Adrenal gland (tissue), 12 donors: ENCODE results near the gene SLC13A3. TPM values are rescaled to one million over a fixed set of nuclear protein-coding genes. Genes with fewer than 3 reads are reported as not detected.

ENCODE experiments used
- DNase-seq, 7 donors: peaks; one replicate each; pipeline ENCODE4 v3.0.0-alpha.2; 2019 to 2020
- H3K27ac ChIP-seq, 5 donors: fragments of 200-600 bp; sonication (generic) in 4 of 5; 1 replicate in 3 of 5; 2 replicates in 2 of 5; pipeline versions ENCODE4 v1.5.1 to v1.8.0; 2016 to 2020; ENCODE audit warnings: mild to moderate bottlenecking in 1 of 5
- H3K27me3 ChIP-seq: fragments of 200-600 bp; 2 replicates; pipeline ENCODE4 v1.8.0; 2021
- H3K36me3 ChIP-seq, 2 donors: fragments of 200-600 bp; replicated peaks in 1 of 2; 1 replicate in 1 of 2; 2 replicates in 1 of 2; pipeline versions ENCODE4 v1.5.1 to v1.8.0; 2018 to 2022
- H3K4me1 ChIP-seq, 2 donors: fragments of 200-600 bp; replicated peaks in 1 of 2; 1 replicate in 1 of 2; 2 replicates in 1 of 2; pipeline versions ENCODE4 v1.5.1 to v1.8.0; 2018 to 2021
- H3K4me3 ChIP-seq, 4 donors: fragments of 200-600 bp; sonication (generic) in 3 of 4; one replicate each; pipeline ENCODE4 v1.5.1; 2016 to 2018
- H3K9me3 ChIP-seq, 3 donors: fragments of 200-600 bp; sonication (generic) in 1 of 3; replicated peaks in 1 of 3; 1 replicate in 2 of 3; 2 replicates in 1 of 3; pipeline versions ENCODE4 v1.5.1 to v1.8.0; 2016 to 2021
- POLR2A ChIP-seq, 2 donors: fragments of 450-650 bp; IDR thresholded peaks; one replicate each; pipeline ENCODE4 v1.6.1; 2017; ENCODE audit warnings: antibody characterized with exemption in 2 of 2, mild to moderate bottlenecking in 2 of 2, moderate library complexity in 1 of 2
- WGBS, 4 donors: extraction: QIAGEN DNeasy Blood & Tissue Kit in 2 of 4; methylation state at CpG; one replicate each; pipeline versions ENCODE4 v1.1.5 to v1.1.7; 2013 to 2017; 5-methylcytosine and 5-hydroxymethylcytosine counted together
- intact Hi-C, 2 donors: fragments of 100-400 bp; cut with DNase I; formaldehyde crosslinking; loops; one replicate each; pipeline versions ENCODE4 v1.14.1 to v1.15.0; 2022 to 2023
- polyA plus RNA-seq, 3 donors: library from polyadenylated mRNA; stranded (reverse); fragments of 200-250 nt in 2 of 3; fragments of 350-450 nt in 1 of 3; fragmentation: Illumina TruSeq in 1 of 3; extraction: RNeasy Lipid Tissue Mini Kit (QIAGEN cat#74804) in 1 of 3; gene quantifications; one replicate each; pipeline ENCODE4 v1.2.3, GENCODE V29; 2013 to 2014
- total RNA-seq, 9 donors: library from RNA; depleted of rRNA in 4 of 9; stranded (reverse); fragments of >200 nt in 4 of 9; fragments of 120-200 nt in 1 of 9; fragmentation: NEBNext Ultra II Directional in 1 of 9; extraction: Animal tissue kit (Norgen Biotek cat#: 25700) in 1 of 9; gene quantifications; one replicate each; pipeline versions ENCODE4 v1.1.0 to v1.2.4, GENCODE V29; 2013 to 2023
- TF ChIP-seq, protein P1 (sequence below), 6 experiments: fragments of 450-650 bp in 4 of 6; fragments of 200-600 bp in 2 of 6; sonication (generic) in 1 of 6; IDR thresholded peaks; 1 replicate in 5 of 6; 2 replicates in 1 of 6; pipeline versions ENCODE4 v1.5.1 to v1.8.0; 2016 to 2021; ENCODE audit warnings: antibody characterized with exemption in 6 of 6, mild to moderate bottlenecking in 2 of 6, moderate library complexity in 1 of 6
- donor health status: healthy with polysubstance abuse.
- donor health status: Bipolar disorder and iron deficiency.
- donor health status: DM: yes; HTN: yes; CAD: no.
- donor health status: DM: no; HTN: no; CAD: no.
- donor health status: DM: no; HTN: no; CAD: no.
- donor health status: DM: yes; HTN: yes; CAD: no.

The SLC13A3 gene
- total and polyA plus RNA-seq, 12 donors, result 1.5 to 11.2 (median 3.9) TPM

GRCh38 chr20:46582648-46583047 is 68.6 kb downstream of the SLC13A3 start:
- no peak for TF ChIP-seq POLR2A (IDR thresholded peaks at IDR 0.05)
- TF ChIP-seq, protein P1, sequence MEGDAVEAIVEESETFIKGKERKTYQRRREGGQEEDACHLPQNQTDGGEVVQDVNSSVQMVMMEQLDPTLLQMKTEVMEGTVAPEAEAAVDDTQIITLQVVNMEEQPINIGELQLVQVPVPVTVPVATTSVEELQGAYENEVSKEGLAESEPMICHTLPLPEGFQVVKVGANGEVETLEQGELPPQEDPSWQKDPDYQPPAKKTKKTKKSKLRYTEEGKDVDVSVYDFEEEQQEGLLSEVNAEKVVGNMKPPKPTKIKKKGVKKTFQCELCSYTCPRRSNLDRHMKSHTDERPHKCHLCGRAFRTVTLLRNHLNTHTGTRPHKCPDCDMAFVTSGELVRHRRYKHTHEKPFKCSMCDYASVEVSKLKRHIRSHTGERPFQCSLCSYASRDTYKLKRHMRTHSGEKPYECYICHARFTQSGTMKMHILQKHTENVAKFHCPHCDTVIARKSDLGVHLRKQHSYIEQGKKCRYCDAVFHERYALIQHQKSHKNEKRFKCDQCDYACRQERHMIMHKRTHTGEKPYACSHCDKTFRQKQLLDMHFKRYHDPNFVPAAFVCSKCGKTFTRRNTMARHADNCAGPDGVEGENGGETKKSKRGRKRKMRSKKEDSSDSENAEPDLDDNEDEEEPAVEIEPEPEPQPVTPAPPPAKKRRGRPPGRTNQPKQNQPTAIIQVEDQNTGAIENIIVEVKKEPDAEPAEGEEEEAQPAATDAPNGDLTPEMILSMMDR (IDR thresholded peaks at IDR 0.05), result no peak
- no peak for DNase-seq

DNA sequence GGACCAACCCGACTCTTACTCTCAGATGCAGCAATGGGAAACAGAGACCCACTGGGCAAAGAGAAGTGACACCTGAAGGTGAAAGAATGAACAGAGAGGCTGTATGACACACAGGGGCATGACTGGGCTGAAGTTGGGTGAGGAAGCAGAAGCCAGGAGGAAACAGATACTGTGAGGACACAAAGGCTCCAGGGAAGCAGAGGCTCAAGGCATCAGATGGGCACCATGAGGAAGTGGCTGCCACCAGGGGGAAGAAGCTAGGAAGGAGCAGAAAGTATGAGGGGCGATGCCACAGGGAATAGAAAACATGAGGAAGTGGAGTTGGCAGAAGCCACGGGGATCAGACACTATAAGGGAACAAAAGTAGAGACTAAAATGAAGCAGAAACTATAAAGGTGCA is 69.9 kb downstream of the SLC13A3 start:
- intact Hi-C loops, result no loop called here

More at GRCh38 chr20:46582648-46583047, 68.6 kb downstream of the SLC13A3 start:
- no peaks in the 10 kb centered on the region for H3K36me3 ChIP-seq
- no peaks in the 10 kb centered on the region for H3K9me3 ChIP-seq
- H3K27me3 ChIP-seq, result no peaks in the 10 kb centered on the region
- no peak overlapping the region for H3K4me3 ChIP-seq
- WGBS, 4 donors, result 94 to 100% (median 98%) methylated on average over 5 of the region's 5 CpGs
- no peaks in the 10 kb centered on the region for H3K4me1 ChIP-seq
- intact Hi-C loops, result no loop called here
- no peak overlapping the region for H3K27ac ChIP-seq

DNA sequence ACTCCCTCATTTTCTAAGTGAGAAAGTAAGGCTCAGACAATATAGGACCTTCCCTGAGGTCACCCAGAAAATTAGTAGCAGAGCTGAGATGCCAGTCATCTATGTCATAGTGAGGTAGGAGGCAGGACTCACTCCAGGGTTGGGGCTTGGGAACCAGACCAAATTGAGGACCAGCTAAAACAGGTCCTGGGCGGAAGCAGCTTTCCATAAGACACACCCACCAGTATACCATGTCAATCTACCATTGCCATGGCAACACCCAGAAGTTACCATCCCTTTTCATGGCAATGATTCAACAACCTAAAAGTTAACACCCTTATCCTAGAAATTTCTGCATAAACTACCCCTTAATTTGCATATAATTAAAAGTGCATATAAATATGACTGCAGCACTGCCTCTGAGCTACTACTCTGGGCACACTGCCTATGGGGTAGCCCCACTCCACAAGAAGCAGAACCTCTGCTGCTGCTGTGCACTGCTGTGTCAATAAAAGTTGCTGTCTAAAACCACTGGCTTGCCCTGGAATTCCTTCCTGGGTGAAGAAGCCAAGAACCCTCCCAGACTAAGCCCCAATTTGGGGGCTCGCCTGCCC is 70.5 kb downstream of the SLC13A3 start:
- H3K36me3 ChIP-seq, result no peaks in the 10 kb centered on the region
- no peak for DNase-seq
- TF ChIP-seq, protein P1 (IDR thresholded peaks at IDR 0.05), result no peak
- no peak for TF ChIP-seq POLR2A (IDR thresholded peaks at IDR 0.05)
- intact Hi-C loops, result no loop called here
- H3K27me3 ChIP-seq, result no peaks in the 10 kb centered on the region
- no peak overlapping the region for H3K27ac ChIP-seq
- H3K9me3 ChIP-seq, result no peaks in the 10 kb centered on the region
- 92 to 100% (median 100%) methylated on average over 1 to 2 of the region's 2 CpGs for WGBS, 4 donors
- H3K4me3 ChIP-seq, result no peak overlapping the region
- H3K4me1 ChIP-seq, result no peaks in the 10 kb centered on the region

More for the DNA sequence above, 69.9 kb downstream of the SLC13A3 start:
- 82 to 94% (median 87%) methylated on average over 3 of the region's 3 CpGs for WGBS, 4 donors
- no peak for DNase-seq
- H3K27me3 ChIP-seq, result no peaks in the 10 kb centered on the region
- TF ChIP-seq POLR2A (IDR thresholded peaks at IDR 0.05), result no peak
- TF ChIP-seq, protein P1 (IDR thresholded peaks at IDR 0.05), result no peak
- H3K4me1 ChIP-seq, result no peaks in the 10 kb centered on the region
- no peak overlapping the region for H3K4me3 ChIP-seq
- no peaks in the 10 kb centered on the region for H3K36me3 ChIP-seq
- no peak overlapping the region for H3K27ac ChIP-seq
- no peaks in the 10 kb centered on the region for H3K9me3 ChIP-seq

DNA sequence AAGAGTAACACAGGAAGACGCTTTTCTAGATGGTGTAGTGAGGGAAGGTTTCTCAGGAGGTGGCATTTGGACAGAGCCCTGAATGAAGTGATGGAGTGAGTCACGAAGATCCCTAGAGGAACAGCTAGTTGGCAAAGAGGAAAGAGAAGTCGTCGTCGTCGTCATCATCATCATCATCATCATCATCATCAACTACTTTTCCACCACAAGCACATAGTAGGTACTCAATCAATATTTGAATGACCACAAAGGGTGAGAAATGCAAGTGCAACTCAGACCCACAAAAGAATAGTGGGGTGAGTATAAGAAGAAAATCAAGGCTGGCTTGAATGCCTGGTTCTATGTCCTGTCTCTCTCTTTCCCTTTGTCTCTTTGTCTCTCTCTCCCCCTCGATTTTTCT is 72.5 kb downstream of the SLC13A3 start:
- 85 to 89% (median 87%) methylated on average over 7 of the region's 7 CpGs for WGBS, 4 donors
- H3K9me3 ChIP-seq, result no peaks in the 10 kb centered on the region
- no peaks in the 10 kb centered on the region for H3K27me3 ChIP-seq
- no peak overlapping the region for H3K27ac ChIP-seq
- TF ChIP-seq, protein P1 (IDR thresholded peaks at IDR 0.05), result no peak
- no peak for TF ChIP-seq POLR2A (IDR thresholded peaks at IDR 0.05)
- H3K36me3 ChIP-seq, result no peaks in the 10 kb centered on the region
- no peak overlapping the region for H3K4me3 ChIP-seq
- no peaks in the 10 kb centered on the region for H3K4me1 ChIP-seq
- DNase-seq, result no peak
- intact Hi-C loops, result no loop called here
